ENCODE measurements around the gene SMYD1. TPM values are rescaled to one million over a fixed set of nuclear protein-coding genes. Genes with fewer than 3 reads are reported as not detected.
A peak's percentile ranks its signal among the peaks of the same experiment; 100 is the strongest.

Gene SMYD1
- total RNA-seq, 4 donors from 2014 or later = 4.2 to 26.1 (median 14.9) TPM

GRCh38 chr2:88049622-88050021 is 18.0 kb upstream of the SMYD1 start:
- whole genome bisulfite sequencing = 71% methylated on average over 1 of the region's 1 CpG
- intact Hi-C loops (cut with DNase I) = no loop called here
- peaks cover 22 to 34% (median 28%) of the 10 kb centered on the region in 4 donors for H3K4me1 ChIP-seq

GRCh38 chr2:88051792-88052191 is 15.8 kb upstream of the SMYD1 start:
- no peak overlapping the region for H3K4me3 ChIP-seq
- TF ChIP-seq POLR2A (IDR thresholded peaks at IDR 0.05; ENCODE audit: low read depth) (no peak), CTCF (IDR thresholded peaks at IDR 0.05) (no peak), EP300 (IDR thresholded peaks at IDR 0.05) (no peak), POLR2AphosphoS5 (IDR thresholded peaks at IDR 0.05) (no peak)
- H3K36me3 ChIP-seq = peaks cover 0 to 7% (median 0%) of the 10 kb centered on the region in 4 donors
- H3K4me1 ChIP-seq = peaks cover 30 to 41% (median 33%) of the 10 kb centered on the region in 4 donors
- whole genome bisulfite sequencing = 71% methylated on average over 2 of the region's 2 CpGs
- no peaks in the 10 kb centered on the region for H3K9me3 ChIP-seq
- H3K27ac ChIP-seq (replicated peaks in 1 of 4) = no peak overlapping the region
- intact Hi-C loops (cut with DNase I) = no loop called here
- no peaks in the 10 kb centered on the region for H3K27me3 ChIP-seq
- DNase-seq (ENCODE audit: extremely low spot score) = no peak

More at GRCh38 chr2:88049622-88050021, 18.0 kb upstream of the SMYD1 start:
- no peaks in the 10 kb centered on the region for H3K9me3 ChIP-seq
- no peak overlapping the region for H3K4me3 ChIP-seq
- TF ChIP-seq CTCF (IDR thresholded peaks at IDR 0.05) = no peak
- no peak for TF ChIP-seq EP300 (IDR thresholded peaks at IDR 0.05)
- TF ChIP-seq POLR2AphosphoS5 (IDR thresholded peaks at IDR 0.05) = no peak
- TF ChIP-seq POLR2A (IDR thresholded peaks at IDR 0.05; ENCODE audit: low read depth) = no peak
- H3K36me3 ChIP-seq = peaks cover 0 to 7% (median 0%) of the 10 kb centered on the region in 4 donors
- H3K27ac ChIP-seq (replicated peaks in 1 of 4) = no peak overlapping the region
- H3K27me3 ChIP-seq = no peaks in the 10 kb centered on the region
- no peak for DNase-seq (ENCODE audit: extremely low spot score)

- Histone ChIP-seq H3K27ac (replicated peaks in 1 of 4) (peak overlapping the region; percentile 25 to 96 (median 66)), H3K4me1 (peaks cover 30 to 39% (median 33%) of the 10 kb centered on the region in 4 donors), H3K27me3 (no peaks in the 10 kb centered on the region), H3K4me3 (peak overlapping the region in 1 of 4 donors; percentile 0), H3K9me3 (no peaks in the 10 kb centered on the region), H3K36me3 (peaks cover 0 to 7% (median 0%) of the 10 kb centered on the region in 4 donors)
- TF ChIP-seq EP300 (IDR thresholded peaks at IDR 0.05) = no peak
- DNase-seq (ENCODE audit: extremely low spot score) = no peak
- WGBS = 10% methylated on average over 1 of the region's 1 CpG
- intact Hi-C loops (cut with DNase I) = no loop called here
Measured at GRCh38 chr2:88053296-88053695, 14.3 kb upstream of the SMYD1 start.

- 67% methylated on average over 10 of the region's 10 CpGs for WGBS
- intact Hi-C loops (cut with DNase I) = no loop called here
Measured at GRCh38 chr2:88053934-88054781, 13.5 kb upstream of the SMYD1 start.

More at GRCh38 chr2:88053934-88054781, 13.5 kb upstream of the SMYD1 start:
- Histone ChIP-seq H3K36me3 (peaks cover 0 to 7% (median 0%) of the 10 kb centered on the region in 4 donors), H3K9me3 (no peaks in the 10 kb centered on the region), H3K4me3 (peak overlapping the region; percentile 75 to 93 (median 80)), H3K4me1 (peaks cover 27 to 35% (median 31%) of the 10 kb centered on the region in 4 donors), H3K27ac (replicated peaks in 1 of 4) (peak overlapping the region; percentile 94 to 96 (median 95)), H3K27me3 (no peaks in the 10 kb centered on the region)
- no peak for DNase-seq (ENCODE audit: extremely low spot score)
- TF ChIP-seq POLR2A (IDR thresholded peaks at IDR 0.05; ENCODE audit: low read depth) (no peak), CTCF (IDR thresholded peaks at IDR 0.05) (no peak), POLR2AphosphoS5 (IDR thresholded peaks at IDR 0.05) (no peak), EP300 (IDR thresholded peaks at IDR 0.05) (no peak)

All from esophagus muscularis mucosa (tissue), 4 donors.